ENCODE results near the gene CNBD2. TPM values are rescaled to one million over a fixed set of nuclear protein-coding genes. Genes with fewer than 3 reads are reported as not detected.

Gene CNBD2
- total and polyA plus RNA-seq, 12 donors: 2.1 to 18.0 (median 3.2) TPM

- WGBS, 2 donors: 93 to 97% methylated on average over 13 of the region's 13 CpGs
- H3K9me3 ChIP-seq: no peaks in the 10 kb centered on the region
- no peaks in the 10 kb centered on the region for H3K27me3 ChIP-seq
- no peak overlapping the region for H3K4me3 ChIP-seq
- no peak overlapping the region for H3K27ac ChIP-seq
- H3K4me1 ChIP-seq: peaks cover 0 to 13% (median 0%) of the 10 kb centered on the region in 9 donors
- no peak for TF ChIP-seq CTCF (IDR thresholded peaks at IDR 0.05)
- intact Hi-C loops (cut with DNase I): no loop called here
- H3K36me3 ChIP-seq: no peaks in the 10 kb centered on the region
- DNase-seq (no peak), ATAC-seq (no peak)
Observed at GRCh38 chr20:36028106-36028808, 59.9 kb downstream of the CNBD2 start.

DNA sequence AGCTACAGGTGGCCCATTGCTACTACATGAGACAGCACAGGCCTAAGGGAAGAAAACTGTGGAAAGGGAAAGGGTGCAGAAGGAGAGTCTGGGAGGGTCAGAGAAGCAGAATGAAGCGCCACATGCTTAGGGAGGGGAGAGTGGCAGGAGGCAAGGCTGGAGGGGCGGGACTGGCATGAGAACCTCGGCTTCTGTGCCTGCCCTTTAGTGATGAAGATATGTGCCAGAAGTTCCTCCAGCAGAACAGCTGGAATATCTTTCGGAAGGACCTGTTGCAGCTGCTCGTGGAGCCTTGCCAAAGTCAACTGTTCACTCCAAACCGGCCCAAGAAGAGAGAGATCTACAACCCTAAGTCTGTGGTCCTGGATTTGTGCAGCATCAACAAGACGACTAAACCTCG lies 61.8 kb downstream of the CNBD2 start:
- Histone ChIP-seq H3K36me3 (no peaks in the 10 kb centered on the region), H3K27ac (no peak overlapping the region), H3K4me1 (peaks cover 0 to 13% (median 0%) of the 10 kb centered on the region in 9 donors), H3K9me3 (no peaks in the 10 kb centered on the region), H3K27me3 (no peaks in the 10 kb centered on the region), H3K4me3 (no peak overlapping the region)
- no peak for TF ChIP-seq CTCF (IDR thresholded peaks at IDR 0.05)
- ATAC-seq (peak in 7 of 8 donors; percentile 34 to 76 (median 62)), DNase-seq (peak; percentile 31 to 57)
- WGBS, 2 donors: 46 to 51% methylated on average over 8 of the region's 8 CpGs
- intact Hi-C loops (cut with DNase I): loop anchor here in 1 of 10 donors (10.0 kb wide), 1 partner anchor 55 kb away; no protein-coding TSS in a partner anchor

GRCh38 chr20:36031806-36032205 lies 63.4 kb downstream of the CNBD2 start:
- Histone ChIP-seq H3K27me3 (no peaks in the 10 kb centered on the region), H3K36me3 (no peaks in the 10 kb centered on the region), H3K4me3 (no peak overlapping the region), H3K27ac (no peak overlapping the region), H3K4me1 (peaks cover 0 to 13% (median 0%) of the 10 kb centered on the region in 9 donors), H3K9me3 (no peaks in the 10 kb centered on the region)
- ATAC-seq: no peak
- DNase-seq: no peak
- TF ChIP-seq CTCF (IDR thresholded peaks at IDR 0.05): no peak
- WGBS, 2 donors: 96 to 97% methylated on average over 3 of the region's 3 CpGs
- intact Hi-C loops (cut with DNase I): loop anchor here in 1 of 10 donors (10.0 kb wide), 1 partner anchor 53 kb away; no protein-coding TSS in a partner anchor

DNA sequence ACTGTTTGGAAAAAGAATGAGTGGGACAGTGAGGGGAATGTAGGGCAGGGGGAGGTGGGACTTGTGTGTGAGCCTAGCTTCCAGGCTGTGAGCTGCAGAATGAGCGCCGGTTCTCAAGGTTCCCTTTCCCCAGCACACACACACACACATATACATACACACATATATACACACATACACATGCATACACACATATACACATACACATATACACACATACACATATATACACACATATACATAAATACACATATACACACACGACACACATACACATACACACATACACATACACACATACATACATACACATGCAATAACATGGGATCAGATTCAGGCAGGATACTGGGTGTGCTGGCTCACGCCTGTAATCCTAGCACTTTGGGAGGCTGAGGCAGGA lies 66.5 kb downstream of the CNBD2 start:
- Histone ChIP-seq H3K4me3 (no peak overlapping the region), H3K4me1 (peaks cover 0 to 11% (median 0%) of the 10 kb centered on the region in 9 donors), H3K27me3 (no peaks in the 10 kb centered on the region), H3K36me3 (no peaks in the 10 kb centered on the region), H3K27ac (no peak overlapping the region), H3K9me3 (no peaks in the 10 kb centered on the region)
- intact Hi-C loops (cut with DNase I): loop anchor here in 1 of 10 donors (10.0 kb wide), 1 partner anchor 50 kb away; no protein-coding TSS in a partner anchor
- TF ChIP-seq CTCF (IDR thresholded peaks at IDR 0.05): no peak
- ATAC-seq: no peak
- DNase-seq: no peak
- WGBS, 2 donors: 84 to 92% methylated on average over 4 of the region's 4 CpGs
